ENCODE data around the gene GDF10. TPM values are rescaled to one million over a fixed set of nuclear protein-coding genes. Genes with fewer than 3 reads are reported as not detected.

Gene GDF10
- total RNA-seq, 2 experiments from 2014 or later, result 0.16 to 0.22 TPM

DNA sequence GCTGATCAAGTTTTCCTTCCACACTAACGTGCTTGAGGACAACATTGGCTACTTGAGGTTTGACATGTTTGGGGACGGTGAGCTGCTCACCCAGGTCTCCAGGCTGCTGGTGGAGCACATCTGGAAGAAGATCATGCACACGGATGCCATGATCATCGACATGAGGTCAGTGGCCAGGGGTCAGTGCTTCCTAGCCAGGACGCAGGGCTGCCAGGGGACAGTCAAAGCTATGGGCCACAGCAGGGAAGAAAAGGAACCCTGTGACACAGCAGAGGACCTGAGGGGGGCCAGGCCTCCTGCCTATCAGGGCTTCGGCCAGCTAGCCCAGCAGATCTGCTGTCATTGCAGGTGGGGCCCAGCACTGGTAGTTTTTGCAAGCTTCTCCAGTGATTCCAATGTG, 53.4 kb downstream of the GDF10 start:
- no peak for TF ChIP-seq CTCF (IDR thresholded peaks at IDR 0.05)
- DNase-seq (no peak), ATAC-seq (ENCODE audit: poor library complexity) (no peak)
- H3K4me3 Mint-ChIP-seq, result no peak overlapping the region
- CTCF ChIA-PET, result interaction anchor here (1.5 kb wide), 2 partner anchors 9 to 13 kb away, joined by 3 to 5 read pairs; no protein-coding TSS in a partner anchor
- Histone ChIP-seq H3K27me3 (ENCODE audit: control insufficient read depth in 1 of 2, insufficient read depth in 2 of 2, low read length in 2 of 2) (no peaks in the 10 kb centered on the region), H3K4me1 (ENCODE audit: insufficient read depth, low read length) (no peaks in the 10 kb centered on the region), H3K36me3 (ENCODE audit: insufficient read depth, low read length) (no peaks in the 10 kb centered on the region), H3K9me3 (ENCODE audit: control insufficient read depth in 1 of 2, insufficient read depth in 1 of 2, low read length in 2 of 2) (no peaks in the 10 kb centered on the region), H3K4me3 (ENCODE audit: low read length) (no peak overlapping the region), H3K27ac (ENCODE audit: low read depth in 1 of 2, low read length in 2 of 2) (no peak overlapping the region)
- no peak overlapping the region for H3K27ac Mint-ChIP-seq
- intact Hi-C loops (cut with DNase I, micrococcal nuclease), result no loop called here
- no peaks in the 10 kb centered on the region for H3K27me3 Mint-ChIP-seq
- no peaks in the 10 kb centered on the region for H3K36me3 Mint-ChIP-seq (ENCODE audit: low read depth)
- POLR2A ChIA-PET, result no interaction called here
- no peaks in the 10 kb centered on the region for H3K4me1 Mint-ChIP-seq (ENCODE audit: low read depth)
- no peaks in the 10 kb centered on the region for H3K9me3 Mint-ChIP-seq

DNA sequence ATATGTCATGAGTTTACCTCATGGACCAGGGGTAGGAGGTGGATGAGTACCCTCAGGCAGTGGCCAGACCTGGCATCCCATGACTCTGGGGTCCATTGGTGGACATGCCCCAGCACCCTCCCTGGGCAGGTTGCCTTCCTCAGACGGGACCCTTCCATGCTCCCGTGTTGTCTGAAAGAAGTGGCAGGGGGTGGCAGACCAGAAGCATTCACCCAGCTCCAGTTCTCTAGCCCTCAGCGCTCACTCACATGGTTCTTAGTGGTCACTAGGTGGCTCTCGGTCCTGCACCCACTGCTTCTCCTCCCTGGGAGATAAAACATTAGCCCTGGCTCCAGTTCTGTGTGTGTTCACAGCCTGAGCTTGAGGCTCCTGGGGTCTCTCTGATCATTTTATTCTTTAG, 54.2 kb downstream of the GDF10 start:
- no peaks in the 10 kb centered on the region for H3K9me3 ChIP-seq (ENCODE audit: control insufficient read depth in 1 of 2, insufficient read depth in 1 of 2, low read length in 2 of 2)
- Mint-ChIP-seq H3K27me3 (no peaks in the 10 kb centered on the region), H3K4me1 (ENCODE audit: low read depth) (no peaks in the 10 kb centered on the region), H3K4me3 (no peak overlapping the region), H3K36me3 (ENCODE audit: low read depth) (no peaks in the 10 kb centered on the region), H3K9me3 (no peaks in the 10 kb centered on the region), H3K27ac (no peak overlapping the region)
- no peaks in the 10 kb centered on the region for H3K27me3 ChIP-seq (ENCODE audit: control insufficient read depth in 1 of 2, insufficient read depth in 2 of 2, low read length in 2 of 2)
- no peaks in the 10 kb centered on the region for H3K36me3 ChIP-seq (ENCODE audit: insufficient read depth, low read length)
- H3K4me1 ChIP-seq (ENCODE audit: insufficient read depth, low read length), result no peaks in the 10 kb centered on the region
- no peak for ATAC-seq (ENCODE audit: poor library complexity)
- TF ChIP-seq CTCF (IDR thresholded peaks at IDR 0.05), result no peak
- no peak for DNase-seq
- no peak overlapping the region for H3K27ac ChIP-seq (ENCODE audit: low read depth in 1 of 2, low read length in 2 of 2)
- H3K4me3 ChIP-seq (ENCODE audit: low read length), result no peak overlapping the region
- ChIA-PET POLR2A (no interaction called here), CTCF (interaction anchor here (1.5 kb wide), 2 partner anchors 8 to 13 kb away, joined by 3 to 5 read pairs; no protein-coding TSS in a partner anchor)
- intact Hi-C loops (cut with DNase I, micrococcal nuclease), result no loop called here

GRCh38 chr10:47354900-47355299, 54.9 kb downstream of the GDF10 start:
- CTCF ChIA-PET, result no interaction called here
- H3K9me3 Mint-ChIP-seq, result no peaks in the 10 kb centered on the region
- no peak for TF ChIP-seq CTCF (IDR thresholded peaks at IDR 0.05)

More at GRCh38 chr10:47354900-47355299, 54.9 kb downstream of the GDF10 start:
- no peaks in the 10 kb centered on the region for H3K9me3 ChIP-seq (ENCODE audit: control insufficient read depth in 1 of 2, insufficient read depth in 1 of 2, low read length in 2 of 2)
- intact Hi-C loops (cut with DNase I, micrococcal nuclease), result no loop called here
- Mint-ChIP-seq H3K27me3 (no peaks in the 10 kb centered on the region), H3K4me1 (ENCODE audit: low read depth) (no peaks in the 10 kb centered on the region), H3K27ac (no peak overlapping the region), H3K4me3 (no peak overlapping the region), H3K36me3 (ENCODE audit: low read depth) (no peaks in the 10 kb centered on the region)
- no peaks in the 10 kb centered on the region for H3K4me1 ChIP-seq (ENCODE audit: insufficient read depth, low read length)
- no peaks in the 10 kb centered on the region for H3K27me3 ChIP-seq (ENCODE audit: control insufficient read depth in 1 of 2, insufficient read depth in 2 of 2, low read length in 2 of 2)
- POLR2A ChIA-PET, result no interaction called here
- ATAC-seq (ENCODE audit: poor library complexity), result no peak
- no peak for DNase-seq
- H3K36me3 ChIP-seq (ENCODE audit: insufficient read depth, low read length), result no peaks in the 10 kb centered on the region
- H3K4me3 ChIP-seq (ENCODE audit: low read length), result no peak overlapping the region
- H3K27ac ChIP-seq (ENCODE audit: low read depth in 1 of 2, low read length in 2 of 2), result no peak overlapping the region
